Measurements from ENCODE around the gene TTLL6. TPM values are rescaled to one million over a fixed set of nuclear protein-coding genes. Genes with fewer than 3 reads are reported as not detected.

The TTLL6 gene
- total RNA-seq, 1 experiment from 2014 or later: 0.29 TPM

DNA sequence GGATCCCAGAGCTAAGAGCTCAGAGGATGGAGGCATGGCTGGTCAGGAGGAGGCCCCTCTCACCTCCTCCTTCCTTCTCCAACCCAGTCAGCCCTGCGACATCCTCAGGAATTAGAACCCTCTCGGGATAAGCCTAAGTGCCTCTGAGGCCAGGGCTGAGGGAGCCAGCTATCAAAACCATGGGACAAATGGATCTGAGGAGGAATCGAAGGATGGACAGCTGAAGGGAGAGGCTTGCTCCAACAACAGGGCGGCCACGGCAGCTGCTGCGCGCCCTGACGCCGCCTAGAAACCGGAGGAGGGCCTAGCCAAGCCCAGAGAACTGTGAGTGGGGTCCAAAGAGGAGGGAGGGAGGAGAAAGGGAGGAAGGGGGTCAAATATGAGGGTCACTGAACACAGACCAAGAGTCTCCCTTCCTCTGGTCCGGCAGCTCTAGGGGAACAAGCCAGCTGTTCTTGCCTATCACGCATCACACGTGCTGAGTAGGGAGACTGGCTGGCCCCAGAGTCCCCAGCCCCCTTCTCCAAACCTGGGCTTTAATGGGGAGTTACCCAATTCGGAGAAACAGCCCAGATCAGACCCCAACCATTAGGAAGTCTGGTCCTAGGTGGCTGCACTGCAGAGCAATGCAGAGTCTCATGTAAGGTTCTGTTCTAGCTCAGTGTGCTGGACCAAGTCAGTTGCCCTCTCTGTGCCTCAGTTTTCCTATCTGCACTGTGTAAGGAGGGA is 82.5 kb downstream of the TTLL6 start:
- TF ChIP-seq CTCF (conservative IDR thresholded peaks at IDR 0.05; ENCODE audit: low read depth, low read length): no peak
- no peak for TF ChIP-seq EZH2 (IDR thresholded peaks at IDR 0.05; ENCODE audit: low read length, unreplicated experiment)
- TF ChIP-seq EZH2phosphoT487 (IDR thresholded peaks at IDR 0.05; ENCODE audit: borderline replicate concordance, low read length): no peak
- no TSS peak for BruUV-seq (replicated peaks)
- peak; percentile 11 for ATAC-seq

DNA sequence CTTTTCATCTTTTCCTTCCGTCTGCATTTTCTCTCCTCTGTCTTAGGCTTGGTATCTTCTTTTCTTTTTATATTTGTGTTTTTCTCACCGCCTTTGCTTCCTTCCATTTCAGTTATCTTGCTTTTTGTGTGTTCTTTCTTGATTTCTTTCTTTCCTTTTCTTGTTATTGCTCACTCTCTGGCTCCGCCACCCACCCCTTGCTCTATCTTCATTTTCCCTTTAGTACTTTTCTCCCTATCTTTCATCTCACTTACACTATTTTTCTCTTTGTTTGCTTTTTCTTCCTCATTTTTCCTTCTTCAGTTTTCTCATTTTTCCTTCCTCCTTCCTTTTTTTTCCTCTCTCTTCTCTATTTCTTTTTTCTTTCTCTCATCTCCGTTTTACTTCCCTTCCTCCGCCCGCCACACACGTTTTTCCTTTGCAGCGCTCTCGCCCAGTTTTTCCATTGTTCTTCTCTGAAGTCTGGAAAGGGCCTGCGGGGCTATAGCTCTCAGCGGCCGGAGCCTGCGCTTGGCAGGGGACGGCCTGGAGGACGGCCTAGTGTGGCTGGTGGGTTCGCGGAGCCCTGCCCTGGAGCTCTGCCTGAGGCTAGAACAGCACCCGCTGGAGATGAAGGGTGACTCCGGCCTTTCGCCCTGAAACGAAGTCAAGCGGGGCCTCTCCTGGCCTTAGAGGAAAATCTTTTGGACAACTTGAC is 83.2 kb downstream of the TTLL6 start:
- Histone ChIP-seq H3K4me1 (ENCODE audit: insufficient read depth, low read length) (peaks cover 77% of the 10 kb centered on the region), H3F3A (ENCODE audit: low read length, unreplicated experiment) (peaks cover 2% of the 10 kb centered on the region), H3K9ac (ENCODE audit: low read length) (peak overlapping the region; percentile 79), H3K9me2 (replicated peaks; ENCODE audit: low read length) (no peaks in the 10 kb centered on the region), H3K4me2 (ENCODE audit: low read length) (peak overlapping the region; percentile 85), H4K20me1 (ENCODE audit: low read length) (no peaks in the 10 kb centered on the region), H3K27me3 (ENCODE audit: low read length) (no peaks in the 10 kb centered on the region), H2AFZ (ENCODE audit: low read length) (peak overlapping the region; percentile 89), H3K9me3 (ENCODE audit: low read length) (no peaks in the 10 kb centered on the region), H3K36me3 (ENCODE audit: low read depth, low read length) (no peaks in the 10 kb centered on the region), H3K4me3 (ENCODE audit: low read length) (peak overlapping the region; percentile 65), H3K27ac (ENCODE audit: low read length) (peak overlapping the region; percentile 56), H3K79me2 (ENCODE audit: low read length) (peaks cover 77% of the 10 kb centered on the region)
- POLR2A ChIA-PET (ENCODE audit: unreplicated experiment): interaction anchor here (1.2 to 1.6 kb wide), 2 partner anchors 10 to 11 kb away, joined by 4 to 6 read pairs; partner anchors contain the start of gene PRAC1
- CTCF ChIA-PET: interaction anchor here (1.4 to 1.6 kb wide), 2 partner anchors 10 to 55 kb away, joined by 4 to 5 read pairs; no protein-coding TSS in a partner anchor
- ATAC-seq: peak; percentile 8
- peak; percentile 63 for DNase-seq
- TF ChIP-seq CTCF (conservative IDR thresholded peaks at IDR 0.05; ENCODE audit: low read depth, low read length) (no peak), EZH2 (IDR thresholded peaks at IDR 0.05; ENCODE audit: low read length, unreplicated experiment) (no peak), EZH2phosphoT487 (IDR thresholded peaks at IDR 0.05; ENCODE audit: borderline replicate concordance, low read length) (no peak)
- intact Hi-C loops (cut with micrococcal nuclease): loop anchor here (2.0 kb wide), 1 partner anchor 13 kb away; no protein-coding TSS in a partner anchor
- TSS peak; percentile 76 for BruUV-seq (replicated peaks)

More for the DNA sequence above, 82.5 kb downstream of the TTLL6 start:
- no peaks in the 10 kb centered on the region for H3K9me2 ChIP-seq (replicated peaks; ENCODE audit: low read length)
- H3F3A ChIP-seq (ENCODE audit: low read length, unreplicated experiment): no peaks in the 10 kb centered on the region
- ChIA-PET POLR2A (ENCODE audit: unreplicated experiment) (interaction anchor here (0.6 to 1.6 kb wide), 5 partner anchors 10 to 15 kb away, joined by 4 to 6 read pairs (median 6); partner anchors contain the start of gene PRAC1), CTCF (interaction anchor here (1.4 to 1.6 kb wide), 2 partner anchors 10 to 56 kb away, joined by 4 to 5 read pairs; no protein-coding TSS in a partner anchor)
- DNase-seq: peak; percentile 42
- H3K79me2 ChIP-seq (ENCODE audit: low read length): peaks cover 81% of the 10 kb centered on the region
- H3K27me3 ChIP-seq (ENCODE audit: low read length): no peaks in the 10 kb centered on the region
- H3K9ac ChIP-seq (ENCODE audit: low read length): peak overlapping the region; percentile 79
- no peaks in the 10 kb centered on the region for H3K36me3 ChIP-seq (ENCODE audit: low read depth, low read length)
- peak overlapping the region; percentile 85 for H3K4me2 ChIP-seq (ENCODE audit: low read length)
- no peaks in the 10 kb centered on the region for H4K20me1 ChIP-seq (ENCODE audit: low read length)
- intact Hi-C loops (cut with micrococcal nuclease): loop anchor here (5.0 kb wide), 1 partner anchor 58 kb away; no protein-coding TSS in a partner anchor
- peak overlapping the region; percentile 89 for H2AFZ ChIP-seq (ENCODE audit: low read length)
- H3K4me1 ChIP-seq (ENCODE audit: insufficient read depth, low read length): peaks cover 79% of the 10 kb centered on the region
- H3K9me3 ChIP-seq (ENCODE audit: low read length): no peaks in the 10 kb centered on the region
- H3K4me3 ChIP-seq (ENCODE audit: low read length): peak overlapping the region; percentile 65
- H3K27ac ChIP-seq (ENCODE audit: low read length): peak overlapping the region; percentile 56
